Glomerular visceral epithelial cell (primary cell): Measurements from ENCODE around the gene C5.
"Not testable (repeated sequence)": the region's sequence is repeated elsewhere in the genome, so short reads cannot be mapped to it uniquely, and the experiment has no call there.

ENCODE experiments used
- DNase-seq: peaks from one replicate; pipeline ENCODE4 v3.0.0-alpha.2; 2016; ENCODE audit errors: extremely low spot score

Gene C5

DNA sequence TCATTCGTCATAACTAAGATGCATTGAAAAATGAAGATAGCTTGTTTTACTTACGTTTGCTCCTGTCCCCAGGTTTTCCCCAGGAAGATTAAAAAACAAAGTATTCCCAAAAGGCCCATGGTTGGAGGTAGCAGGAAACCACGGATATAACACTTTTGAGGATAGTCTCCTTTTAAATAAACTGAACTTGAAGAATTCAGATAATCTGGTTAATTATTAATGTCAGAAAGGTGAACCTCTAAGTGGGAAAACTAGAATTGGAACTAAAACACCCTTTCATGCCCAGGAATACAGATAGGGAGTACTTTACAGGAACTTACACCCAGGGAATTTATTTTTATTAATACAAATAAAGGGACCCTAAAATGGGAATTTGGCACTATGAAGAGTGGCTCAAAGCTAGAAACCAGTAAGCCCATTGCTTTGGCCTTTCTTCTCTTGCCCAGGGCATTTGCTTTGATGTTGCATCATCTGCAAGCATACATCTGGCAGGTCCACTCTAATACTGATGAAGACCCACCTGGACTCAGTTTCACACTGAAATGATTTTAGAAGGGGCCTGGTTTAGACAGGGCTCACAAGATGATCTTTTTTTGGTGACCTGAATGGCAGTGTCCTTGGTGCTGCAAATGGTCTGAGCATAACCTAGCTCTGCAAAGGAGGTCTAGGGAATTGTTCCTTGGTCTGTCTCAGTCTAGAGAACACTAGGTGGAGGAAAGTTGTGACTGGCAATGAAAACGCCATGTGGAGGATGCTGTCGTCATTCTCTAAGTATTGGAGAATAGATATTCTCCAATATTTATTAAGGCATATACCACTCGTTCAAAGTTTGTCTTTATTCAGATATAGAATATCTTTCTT, at the start of gene C5:
Gene C5 (minus strand): TSS at position 148 of the 861 bp plus-strand sequence. CDS start 29 bp downstream, at position 119.
- DNase-seq: peak; percentile 1

DNA sequence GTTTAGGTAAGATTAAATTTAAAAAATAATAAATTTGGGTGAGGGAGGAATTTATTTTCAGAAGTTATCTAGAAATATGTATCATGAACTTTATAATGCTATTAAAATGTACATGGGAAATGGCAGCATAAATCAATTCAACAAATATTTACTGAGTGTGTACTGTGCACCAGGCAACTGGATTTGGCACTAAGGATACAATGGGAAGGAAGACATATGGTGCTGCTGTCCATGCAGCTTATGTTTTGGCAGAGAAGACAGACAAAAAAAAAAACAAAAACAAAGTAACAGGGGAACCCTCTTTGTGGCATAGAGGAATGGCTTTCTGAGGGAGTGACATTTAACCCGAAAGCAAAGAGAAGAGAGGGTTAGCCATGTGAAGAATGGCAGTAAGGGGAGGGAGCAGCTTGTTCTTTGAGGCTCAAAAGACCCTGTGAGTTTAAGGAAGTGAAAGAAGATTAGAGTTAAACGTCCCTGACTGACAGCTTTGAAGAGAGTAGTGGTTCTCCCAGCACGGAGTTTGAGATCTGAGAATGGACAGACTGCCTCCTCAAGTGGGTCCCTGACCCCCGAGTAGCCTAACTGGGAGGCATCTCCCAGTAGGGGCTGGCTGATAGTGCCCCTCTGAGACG, 48.6 kb upstream of the C5 start:
- no peak for DNase-seq

DNA sequence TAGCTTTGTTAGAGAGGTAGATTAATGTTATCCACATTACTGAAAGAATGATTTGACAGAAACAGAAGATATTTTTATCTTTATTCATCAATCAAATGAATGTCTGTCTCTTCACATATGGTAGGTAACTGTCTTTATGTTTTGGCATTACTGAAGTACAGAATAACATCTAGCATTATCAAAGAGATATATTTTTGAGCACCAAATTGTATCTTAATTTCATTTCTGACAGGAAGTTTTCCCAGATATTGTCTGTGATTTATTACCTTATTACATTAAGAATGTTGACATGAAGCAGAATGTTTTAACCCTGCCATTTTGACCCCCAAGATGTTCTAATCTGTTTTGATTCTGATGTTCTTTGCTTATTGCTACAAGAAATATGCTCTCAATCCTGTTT, 45.0 kb upstream of the C5 start:
- no peak for DNase-seq

DNA sequence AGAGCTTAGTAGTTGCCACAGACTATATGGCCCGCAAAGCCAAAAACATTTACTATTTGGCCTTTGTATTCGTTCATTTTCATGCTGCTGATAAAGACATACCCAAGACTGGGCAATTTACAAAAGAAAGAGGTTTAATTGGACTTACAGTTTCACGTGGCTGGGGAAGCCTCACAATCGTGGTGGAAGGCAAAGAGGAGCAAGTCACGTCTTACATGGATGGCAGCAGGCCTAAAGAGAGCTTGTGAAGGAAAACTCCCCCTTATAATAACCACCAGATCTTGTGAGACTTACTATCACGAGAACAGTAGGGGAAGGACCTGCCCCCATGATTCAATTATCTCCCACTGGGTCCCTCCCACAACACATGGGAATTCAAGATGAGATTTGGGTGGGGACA, 40.7 kb upstream of the C5 start:
- not testable (repeated sequence) for DNase-seq

DNA sequence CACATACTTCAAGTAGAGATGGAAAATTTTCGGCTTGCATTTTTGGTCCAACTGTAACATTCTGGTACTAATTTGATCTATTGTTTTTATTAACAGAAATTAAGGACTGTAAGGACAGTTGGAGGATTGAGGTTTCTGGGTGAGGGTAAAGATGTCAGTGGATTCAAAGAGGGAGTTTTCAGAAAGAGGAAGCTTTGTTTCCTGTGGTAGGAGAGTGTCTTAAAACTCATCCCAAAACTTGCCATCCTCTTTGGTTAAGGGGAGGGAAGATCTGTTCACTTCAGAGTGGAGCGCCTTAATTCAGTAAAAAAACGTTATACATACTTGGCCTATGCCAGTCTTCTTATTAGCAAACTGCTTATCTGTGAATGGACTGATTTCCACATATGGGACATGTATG, 38.5 kb upstream of the C5 start:
- DNase-seq: no peak

DNA sequence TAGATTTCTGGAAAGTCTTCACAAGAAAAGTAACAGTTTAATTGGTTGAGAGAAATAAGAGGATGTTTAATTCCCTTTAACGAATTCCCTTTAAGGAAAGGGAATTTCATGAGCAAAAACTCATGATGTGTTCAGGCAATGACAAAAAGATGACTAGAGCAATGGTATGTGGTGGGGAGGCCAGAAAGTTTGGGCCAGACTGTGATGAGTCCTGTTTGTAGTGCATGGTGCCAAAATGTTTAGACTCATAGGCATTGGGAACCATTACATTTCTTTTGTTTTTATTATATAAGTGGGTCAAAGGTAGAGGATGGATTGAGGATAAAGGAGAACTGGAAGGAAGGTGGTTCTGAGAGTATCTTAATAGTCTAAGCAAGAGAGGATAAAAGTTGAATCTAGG, 35.6 kb upstream of the C5 start:
- DNase-seq: no peak

DNA sequence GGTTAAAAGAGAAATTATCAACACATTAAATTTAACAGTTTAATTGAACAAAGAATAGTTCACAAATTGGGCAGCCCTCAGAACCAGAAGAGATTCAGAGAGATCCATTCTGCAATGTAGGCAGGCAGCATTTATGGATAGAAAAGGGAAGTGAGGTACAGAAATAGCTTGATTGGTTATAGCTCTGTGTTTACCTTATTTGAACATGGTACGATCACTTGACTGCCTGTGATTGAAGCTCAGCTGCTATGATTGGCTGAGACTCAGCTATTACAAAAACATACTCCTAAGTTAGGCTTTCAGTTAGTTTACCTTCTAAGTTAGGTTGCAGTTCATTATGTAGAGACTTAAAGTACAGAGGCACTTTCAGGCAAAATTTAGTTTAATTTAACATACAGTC, 32.0 kb upstream of the C5 start:
- DNase-seq: no peak

DNA sequence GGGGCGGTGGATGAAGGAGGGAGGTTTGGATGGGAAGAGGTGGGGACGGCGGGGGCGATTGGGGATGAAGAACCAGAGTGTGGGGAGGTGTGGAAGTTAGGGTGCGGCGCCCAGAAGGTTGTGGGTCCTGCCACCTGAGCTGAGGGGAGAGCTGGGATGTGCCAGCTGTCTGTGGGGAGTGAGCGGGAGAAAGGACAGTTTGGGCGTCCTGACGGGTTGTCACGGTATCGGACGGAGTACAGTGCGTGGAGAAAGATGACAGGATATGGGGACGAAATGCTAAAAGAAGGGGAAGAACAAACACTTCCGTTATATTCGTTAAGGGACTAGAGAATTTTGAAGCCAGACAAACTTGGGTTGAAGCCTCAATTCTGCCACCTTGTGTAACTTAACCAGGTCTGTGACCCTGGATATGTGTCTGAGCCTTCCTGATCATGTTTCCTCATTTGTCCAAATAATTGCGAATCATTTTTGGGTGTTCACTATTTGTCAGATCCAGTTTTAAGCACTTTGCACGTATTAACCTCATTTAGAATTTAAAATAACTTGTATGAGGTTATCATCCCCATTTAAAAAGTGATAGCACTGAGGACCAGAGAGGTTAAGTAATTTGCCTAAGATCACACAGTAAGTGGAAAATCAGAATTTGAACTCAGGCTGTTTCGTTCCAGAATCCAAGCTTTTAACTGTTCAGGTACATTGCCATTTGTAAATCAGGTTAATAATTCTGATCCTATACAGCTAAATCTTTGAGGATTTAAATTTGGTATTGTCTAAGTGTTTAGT, 25.4 kb upstream of the C5 start:
- no peak for DNase-seq

DNA sequence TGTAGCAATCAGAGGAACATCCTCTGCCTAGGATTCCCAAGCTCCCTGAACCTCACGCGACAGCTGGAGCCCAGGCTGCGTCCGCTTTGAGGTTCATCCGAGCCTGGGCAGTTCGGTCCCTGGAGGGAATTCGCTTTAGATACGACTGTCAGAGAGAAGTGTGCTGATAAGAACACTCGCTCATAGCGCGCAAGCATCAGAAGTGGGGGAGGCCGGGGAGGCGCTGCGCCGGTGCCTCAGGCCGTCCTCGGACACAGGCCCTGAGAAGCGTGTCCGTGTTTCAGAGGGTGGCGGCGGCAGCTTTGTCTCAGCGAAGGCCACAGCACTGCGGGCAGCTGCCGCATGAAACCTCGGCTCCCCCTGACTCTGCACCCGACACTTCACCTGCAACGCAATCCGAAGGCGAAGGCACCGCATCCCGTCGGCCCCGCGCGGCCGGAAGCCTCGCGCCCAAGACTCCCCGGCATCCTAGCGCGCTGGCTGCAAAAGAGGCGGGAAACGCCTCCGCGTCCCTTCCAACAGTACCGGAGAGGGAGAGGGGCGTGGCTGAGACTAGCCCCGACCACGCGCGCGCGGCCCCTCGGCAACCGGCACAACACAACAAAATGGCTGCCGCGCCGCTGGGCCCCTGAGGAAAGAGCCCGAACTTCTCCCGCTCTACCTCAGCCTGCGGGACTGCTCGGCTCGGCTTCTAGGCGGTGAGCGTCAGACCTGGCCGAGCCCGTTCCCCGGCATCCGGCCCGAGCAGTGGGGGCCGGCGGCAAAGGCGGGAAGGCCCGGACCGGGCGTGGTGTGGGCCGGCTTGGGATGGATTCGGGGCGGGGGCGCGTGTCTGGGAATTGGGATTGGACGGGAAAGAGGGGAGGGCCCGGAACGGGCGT, 24.5 kb upstream of the C5 start, which contains the start of gene CNTRL:
Gene CNTRL (plus strand): TSS at position 586 of the 881 bp plus-strand sequence. CDS start 13,372 bp downstream, outside the sequence.
- peak; percentile 90 for DNase-seq

DNA sequence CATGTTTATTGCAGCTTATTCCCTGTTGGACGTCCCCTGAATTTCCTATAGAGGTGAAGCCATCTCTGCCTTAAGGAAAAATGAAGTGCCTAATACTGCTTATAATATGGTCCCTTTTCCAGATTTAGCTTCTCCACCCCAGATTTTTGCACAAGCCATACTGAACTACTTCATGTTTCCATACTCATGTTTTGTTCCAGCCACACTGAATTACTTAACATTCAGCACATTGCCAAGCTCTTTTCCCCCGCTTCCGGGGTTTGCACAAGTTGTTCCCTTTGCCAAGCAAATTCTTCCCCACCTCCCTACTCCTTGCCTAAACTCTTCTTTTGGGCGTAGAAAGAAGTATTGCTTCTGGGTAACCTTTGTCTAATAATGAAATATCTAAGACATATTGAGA, 23.0 kb upstream of the C5 start:
- no peak for DNase-seq

DNA sequence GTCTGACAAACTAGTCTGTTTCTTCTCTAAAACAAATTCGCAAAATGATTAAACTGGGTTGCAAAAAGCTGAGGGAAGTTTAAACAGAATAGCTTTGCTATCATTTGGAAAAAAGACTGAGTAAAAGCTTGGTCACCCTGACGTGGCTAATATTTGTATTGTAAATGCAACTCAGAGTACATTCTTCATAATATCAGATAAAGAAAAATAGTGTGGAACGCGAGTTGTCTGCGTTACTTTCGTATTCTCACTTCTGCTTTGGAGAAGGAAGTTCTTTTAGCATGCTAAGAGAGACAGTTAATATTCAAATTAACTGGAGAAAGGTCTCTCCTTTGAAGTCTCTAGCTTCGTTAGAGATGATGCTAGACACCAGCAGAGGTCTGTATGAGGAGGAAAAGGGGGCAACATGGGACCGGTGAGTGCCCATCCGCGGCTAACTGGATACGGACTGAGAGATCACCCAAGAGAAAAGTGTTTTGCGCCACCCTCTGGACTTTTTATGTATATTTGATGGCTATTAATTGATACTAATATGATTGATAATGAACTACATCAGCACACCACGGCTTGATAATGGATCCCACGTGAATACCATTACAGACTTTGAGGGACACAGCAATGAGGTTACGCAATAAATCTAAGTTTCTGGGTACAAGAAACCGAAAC, 21.8 kb upstream of the C5 start:
- no peak for DNase-seq

DNA sequence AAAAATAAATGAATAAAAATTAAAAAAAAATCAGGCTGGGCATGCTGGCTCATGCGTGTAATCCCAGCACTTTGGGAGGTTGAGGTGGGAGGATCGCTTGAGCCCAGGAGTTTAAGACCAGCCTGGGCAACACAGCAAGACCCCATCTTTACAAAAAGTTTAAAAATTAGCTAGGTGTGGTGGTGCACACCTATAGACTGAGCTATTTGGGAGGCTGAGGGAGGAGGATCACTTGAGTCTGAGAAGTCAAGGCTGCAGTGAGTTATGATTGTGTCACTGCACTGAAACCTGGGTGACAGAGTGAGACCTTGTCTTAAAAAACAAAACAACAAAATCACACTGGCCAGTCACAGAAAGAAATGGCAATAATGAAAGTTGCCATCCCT, 21.3 kb upstream of the C5 start:
- DNase-seq: no peak

DNA sequence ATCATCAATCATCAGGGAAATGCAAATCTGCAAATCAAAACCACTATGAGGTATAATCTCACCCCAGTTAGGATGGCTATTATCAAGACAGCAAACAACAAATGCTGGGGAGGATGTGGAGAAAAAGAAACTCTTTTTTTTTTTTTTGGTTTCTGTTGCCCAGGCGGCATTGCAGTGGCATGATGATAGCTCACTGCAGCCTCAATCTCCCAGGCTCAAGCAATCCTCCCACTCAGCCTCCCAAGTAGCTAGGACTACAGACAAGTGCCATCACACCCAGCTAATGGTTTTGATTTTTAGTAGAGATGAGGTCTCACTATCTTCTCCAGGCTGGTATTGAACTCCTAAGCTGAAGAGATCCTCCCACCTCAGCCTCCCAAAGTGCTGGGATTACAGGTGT, 19.3 kb upstream of the C5 start:
- no peak for DNase-seq

DNA sequence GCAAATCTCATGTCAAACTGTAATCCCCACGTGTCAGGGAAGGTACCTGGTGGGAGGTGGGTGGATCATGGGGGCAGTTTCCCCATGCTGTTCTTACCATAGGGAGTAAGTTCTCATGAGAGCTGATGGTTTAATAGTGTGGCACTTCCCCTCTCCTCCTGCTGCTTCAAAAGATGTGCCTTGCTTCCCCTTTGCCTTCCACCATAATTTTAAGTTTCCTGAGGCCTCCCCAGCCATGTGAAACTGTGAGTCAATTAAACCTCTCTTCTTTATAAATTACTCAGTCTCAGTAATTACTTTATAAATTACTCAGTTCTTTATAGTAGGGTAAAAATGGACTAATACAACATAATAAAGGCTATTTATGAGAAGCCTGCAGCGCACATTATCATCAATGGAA, 17.6 kb upstream of the C5 start:
- no peak for DNase-seq

DNA sequence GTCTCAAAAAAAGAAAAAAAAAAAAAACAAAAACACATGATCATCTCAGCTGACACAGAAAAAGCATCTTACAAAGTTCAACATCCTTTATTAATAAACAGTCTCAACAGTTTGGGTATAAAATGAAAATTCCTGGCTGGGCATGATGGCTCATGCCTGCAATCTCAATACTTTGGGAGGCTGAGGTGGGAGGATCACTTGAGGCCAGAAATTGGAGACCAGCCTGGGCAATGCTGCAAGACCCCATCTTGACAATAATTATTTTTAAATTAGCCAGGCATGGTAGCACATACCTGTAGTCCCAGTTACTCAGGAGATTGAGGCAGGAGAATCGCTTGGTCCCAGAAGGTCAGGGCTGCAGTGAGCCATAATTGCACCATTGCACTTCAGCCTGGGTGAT, 16.8 kb upstream of the C5 start:
- DNase-seq: no peak

DNA sequence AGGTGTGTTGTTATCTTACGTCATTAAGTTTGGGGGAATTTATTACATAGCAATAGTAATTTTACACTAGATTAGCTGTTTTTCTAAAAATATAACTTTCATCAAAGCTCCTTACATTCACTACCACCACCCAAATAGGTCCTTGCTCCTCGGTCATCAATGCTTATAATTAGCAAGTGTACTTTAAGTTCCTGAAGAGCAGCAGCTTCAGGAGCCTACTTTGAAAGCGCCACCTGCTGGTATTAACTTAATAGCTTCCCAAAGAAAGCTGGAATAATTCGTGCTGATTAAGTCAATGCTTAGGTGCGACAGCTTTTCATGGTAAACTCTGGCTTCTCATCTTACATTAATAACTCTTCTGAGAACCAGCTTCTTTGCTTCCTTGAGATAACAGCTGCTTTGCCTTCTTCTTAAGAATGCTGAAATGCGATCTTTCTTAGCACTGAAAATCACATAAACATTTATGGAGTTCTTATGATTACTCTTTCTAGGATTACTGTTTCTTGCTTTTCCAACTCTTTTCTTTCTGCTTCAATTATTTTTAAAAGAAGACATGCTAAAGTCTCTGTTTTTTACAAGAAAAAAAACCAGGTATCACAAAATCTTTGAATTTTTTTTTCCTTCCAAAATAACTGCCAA, 10.0 kb upstream of the C5 start:
- DNase-seq: peak; percentile 66

DNA sequence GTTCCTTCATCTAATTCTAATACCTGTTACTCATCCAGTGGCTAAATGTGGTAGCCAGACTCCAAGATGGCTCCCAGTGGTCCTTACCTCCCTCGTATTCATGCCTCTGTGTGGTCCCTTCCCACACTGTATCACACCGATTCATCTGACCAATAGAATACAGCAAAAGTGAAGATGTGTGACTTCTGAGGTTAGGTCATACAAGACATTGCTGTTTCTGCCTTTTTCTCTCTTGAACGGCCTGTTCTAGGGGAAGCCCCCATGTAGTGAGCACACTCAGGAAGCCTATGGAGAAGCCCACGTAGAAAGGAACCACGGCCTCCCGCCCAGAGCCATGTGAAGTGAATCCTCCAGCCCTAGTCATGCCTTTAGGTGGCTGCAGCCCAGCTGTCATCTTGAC, 9.4 kb upstream of the C5 start:
- no peak for DNase-seq

DNA sequence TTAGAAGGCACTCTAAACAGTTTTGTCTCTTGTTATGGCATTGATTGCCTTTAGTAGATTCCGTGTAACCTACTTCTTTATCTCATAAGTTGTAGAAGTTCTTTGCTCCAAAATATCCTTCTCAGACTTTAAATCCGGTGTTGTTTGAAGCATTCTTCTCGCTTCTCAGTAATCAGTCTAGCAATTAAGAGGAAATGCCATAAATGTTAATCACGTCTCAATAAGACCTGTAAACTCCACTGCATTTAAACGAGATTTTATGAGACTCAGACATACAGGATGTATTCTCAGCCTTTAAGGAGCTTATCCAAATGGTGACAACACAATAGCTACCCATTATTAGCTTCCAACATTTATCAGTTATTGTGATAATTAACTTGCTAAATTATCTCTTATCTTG, 7.7 kb upstream of the C5 start:
- no peak for DNase-seq

DNA sequence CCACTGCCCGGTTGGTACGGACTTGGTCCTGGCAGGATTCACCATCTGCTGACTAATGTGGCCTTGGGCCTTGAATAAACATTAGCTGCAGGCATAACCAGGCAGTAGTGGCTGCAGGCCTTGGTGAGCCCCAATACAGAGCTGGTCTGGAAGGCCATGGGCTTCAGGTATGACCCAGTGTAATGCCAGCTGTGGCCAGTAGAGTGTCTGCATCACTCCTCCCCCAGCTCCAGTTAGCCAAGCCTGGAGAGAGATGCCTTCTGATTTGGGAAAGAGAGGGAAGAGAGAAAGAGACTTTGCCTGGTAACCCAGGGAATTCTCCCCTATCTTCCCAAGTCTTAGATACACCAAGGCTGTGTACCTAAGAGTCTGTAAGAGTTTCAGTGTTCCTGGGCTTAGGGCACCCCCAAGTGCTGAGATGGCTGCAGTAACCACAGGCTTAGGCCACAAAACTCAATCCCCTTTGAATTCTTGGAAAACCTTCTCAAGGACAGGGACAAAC, 5.6 kb upstream of the C5 start:
- no peak for DNase-seq

DNA sequence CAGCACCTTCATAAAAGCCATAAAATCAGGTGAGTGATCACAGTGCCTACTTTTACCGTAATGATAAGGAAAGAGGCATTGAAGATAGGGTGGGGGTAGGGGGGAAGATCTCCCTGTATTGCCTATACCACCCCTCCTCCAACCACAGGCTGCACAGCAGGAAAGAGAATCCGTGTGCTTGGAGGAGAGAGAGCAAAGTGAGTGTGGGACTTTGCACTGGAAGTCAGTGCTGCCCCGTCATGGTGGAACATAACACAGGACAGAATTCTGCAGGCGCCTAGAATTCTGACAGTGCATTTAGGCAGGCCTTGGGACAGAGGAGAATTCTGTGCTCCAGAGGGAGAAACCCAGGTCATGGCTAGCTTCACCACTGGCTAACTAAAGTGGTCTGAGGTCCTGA, 3.5 kb upstream of the C5 start:
- DNase-seq: no peak
